Activated CD8-positive, alpha-beta T cell treated with anti-CD3 and anti-CD28 coated beads for 36 hours (primary cell): Measurements from ENCODE around the gene GLCE. TPM values are rescaled to one million over a fixed set of nuclear protein-coding genes. Genes with fewer than 3 reads are reported as not detected.
A peak's percentile ranks its signal among the peaks of the same experiment; 100 is the strongest.

Experiments
- ATAC-seq: fragments of 200-7000 bp; cut with Tn5 transposase; one replicate; pipeline ENCODE4 v1.10.0; 2021; ENCODE audit warnings: mild to moderate bottlenecking, moderate library complexity
- CTCF ChIA-PET: fragments of 350-600 bp; sonication (Branson Sonifier 250); formaldehyde crosslinking; loops from one replicate; lab custom pipeline; 2021; ENCODE audit warnings: antibody characterized with exemption; lab: Charles Lee
- POLR2A ChIA-PET: fragments of 350-600 bp; sonication (Branson Sonifier 250); formaldehyde crosslinking; loops from one replicate; lab custom pipeline; 2021; ENCODE audit warnings: antibody characterized with exemption; lab: Charles Lee
- DNase-seq: peaks from one replicate; pipeline ENCODE4 v3.0.0-alpha.2; 2020
- H3K27ac Mint-ChIP-seq: one replicate; pipeline ENCODE4 v1.8.0; 2021; ENCODE audit warnings: mild to moderate bottlenecking, mixed read lengths
- H3K27me3 Mint-ChIP-seq: one replicate; pipeline ENCODE4 v1.8.0; 2021; ENCODE audit warnings: mixed read lengths
- H3K36me3 Mint-ChIP-seq: one replicate; pipeline ENCODE4 v1.8.0; 2021; ENCODE audit warnings: low read depth, mixed read lengths
- H3K4me1 Mint-ChIP-seq: one replicate; pipeline ENCODE4 v1.8.0; 2021; ENCODE audit warnings: low read depth, mixed read lengths
- H3K4me3 Mint-ChIP-seq: one replicate; pipeline ENCODE4 v1.8.0; 2021; ENCODE audit warnings: mild to moderate bottlenecking, moderate library complexity, mixed read lengths
- H3K9me3 Mint-ChIP-seq: one replicate; pipeline ENCODE4 v1.8.0; 2021; ENCODE audit warnings: mixed read lengths
- intact Hi-C: fragments of 100-400 bp; cut with micrococcal nuclease; formaldehyde crosslinking; loops from one replicate; pipeline ENCODE4 v1.10.0; 2022
- total RNA-seq, 2 experiments: library from RNA; stranded (reverse); gene quantifications; one replicate each; pipeline ENCODE4 v1.2.3, GENCODE V29; 2021
- TF ChIP-seq, protein P1 (sequence below): fragments of 200-600 bp; IDR thresholded peaks from one replicate; pipeline ENCODE4 v1.8.0; 2022; ENCODE audit warnings: antibody characterized with exemption, mild to moderate bottlenecking

The GLCE gene
- total RNA-seq, 2 experiments from 2014 or later, result 2.8 to 4.3 TPM

- Mint-ChIP-seq H3K9me3 (no peaks in the 10 kb centered on the region), H3K4me3 (no peak overlapping the region), H3K4me1 (peaks cover 8% of the 10 kb centered on the region), H3K36me3 (no peaks in the 10 kb centered on the region), H3K27me3 (no peaks in the 10 kb centered on the region), H3K27ac (no peak overlapping the region)
- ChIA-PET POLR2A (interaction anchor here (0.9 kb wide), 1 partner anchor 35 kb away, joined by 3 read pairs; the partner anchor contains the start of gene GLCE), CTCF (interaction anchor here (1.3 kb wide), 1 partner anchor 18 kb away, joined by 3 read pairs; no protein-coding TSS in a partner anchor)
- TF ChIP-seq, protein P1, sequence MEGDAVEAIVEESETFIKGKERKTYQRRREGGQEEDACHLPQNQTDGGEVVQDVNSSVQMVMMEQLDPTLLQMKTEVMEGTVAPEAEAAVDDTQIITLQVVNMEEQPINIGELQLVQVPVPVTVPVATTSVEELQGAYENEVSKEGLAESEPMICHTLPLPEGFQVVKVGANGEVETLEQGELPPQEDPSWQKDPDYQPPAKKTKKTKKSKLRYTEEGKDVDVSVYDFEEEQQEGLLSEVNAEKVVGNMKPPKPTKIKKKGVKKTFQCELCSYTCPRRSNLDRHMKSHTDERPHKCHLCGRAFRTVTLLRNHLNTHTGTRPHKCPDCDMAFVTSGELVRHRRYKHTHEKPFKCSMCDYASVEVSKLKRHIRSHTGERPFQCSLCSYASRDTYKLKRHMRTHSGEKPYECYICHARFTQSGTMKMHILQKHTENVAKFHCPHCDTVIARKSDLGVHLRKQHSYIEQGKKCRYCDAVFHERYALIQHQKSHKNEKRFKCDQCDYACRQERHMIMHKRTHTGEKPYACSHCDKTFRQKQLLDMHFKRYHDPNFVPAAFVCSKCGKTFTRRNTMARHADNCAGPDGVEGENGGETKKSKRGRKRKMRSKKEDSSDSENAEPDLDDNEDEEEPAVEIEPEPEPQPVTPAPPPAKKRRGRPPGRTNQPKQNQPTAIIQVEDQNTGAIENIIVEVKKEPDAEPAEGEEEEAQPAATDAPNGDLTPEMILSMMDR, result no peak
- ATAC-seq (no peak), DNase-seq (no peak)
- intact Hi-C loops, result no loop called here
Measured at GRCh38 chr15:69125236-69125635, 35.2 kb upstream of the GLCE start.

DNA sequence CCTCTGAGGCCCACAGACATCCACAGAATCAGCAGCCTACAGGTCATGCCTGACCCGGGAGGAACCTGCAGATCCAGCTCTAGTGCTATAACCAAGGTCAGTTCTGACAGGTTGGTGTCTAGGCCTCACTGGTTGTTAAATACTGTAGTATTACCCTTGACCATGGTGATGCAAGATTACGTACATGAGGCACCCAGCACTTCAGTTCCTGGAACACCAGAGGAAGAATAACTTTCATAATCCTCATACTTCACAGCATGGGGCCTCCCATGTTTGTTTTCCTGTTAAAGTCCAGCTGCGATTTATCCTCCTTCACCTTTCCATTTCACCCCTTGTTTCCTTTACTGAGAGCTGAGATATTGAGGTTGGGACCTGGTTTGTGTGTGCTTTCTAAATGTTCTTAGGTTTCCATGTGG, 34.4 kb upstream of the GLCE start:
- intact Hi-C loops, result no loop called here
- peaks cover 8% of the 10 kb centered on the region for H3K4me1 Mint-ChIP-seq
- DNase-seq, result no peak
- ChIA-PET CTCF (interaction anchor here (1.3 kb wide), 1 partner anchor 19 kb away, joined by 3 read pairs; no protein-coding TSS in a partner anchor), POLR2A (interaction anchor here (0.9 kb wide), 1 partner anchor 35 kb away, joined by 3 read pairs; the partner anchor contains the start of gene GLCE)
- H3K9me3 Mint-ChIP-seq, result no peaks in the 10 kb centered on the region
- no peak overlapping the region for H3K4me3 Mint-ChIP-seq
- TF ChIP-seq, protein P1, result no peak
- no peak for ATAC-seq
- H3K36me3 Mint-ChIP-seq, result no peaks in the 10 kb centered on the region
- peak overlapping the region; percentile 27 for H3K27ac Mint-ChIP-seq
- H3K27me3 Mint-ChIP-seq, result no peaks in the 10 kb centered on the region

DNA sequence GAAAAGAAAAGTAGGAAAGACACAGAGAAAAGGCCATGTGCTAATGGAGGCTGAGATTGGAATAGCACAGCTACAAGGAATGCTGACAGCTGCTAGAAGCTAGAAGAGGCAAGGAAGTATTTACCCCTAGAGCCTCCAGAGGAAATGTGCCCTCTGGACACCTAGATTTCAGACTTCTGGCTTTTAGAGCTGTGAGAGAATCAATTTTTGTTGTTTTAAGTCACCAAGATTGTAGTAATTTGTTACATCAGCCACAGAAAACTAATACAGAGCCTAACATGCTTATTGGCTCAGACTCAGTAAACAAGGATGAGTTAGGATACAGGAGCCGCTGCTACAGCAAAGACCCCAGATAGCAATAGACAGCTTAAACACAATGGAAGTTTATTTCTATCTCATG, 33.1 kb upstream of the GLCE start:
- H3K4me3 Mint-ChIP-seq, result no peak overlapping the region
- H3K27ac Mint-ChIP-seq, result no peak overlapping the region
- TF ChIP-seq, protein P1, result no peak

GRCh38 chr15:69128667-69129311, 31.6 kb upstream of the GLCE start:
- no peaks in the 10 kb centered on the region for H3K27me3 Mint-ChIP-seq

More for the DNA sequence above, 33.1 kb upstream of the GLCE start:
- no peaks in the 10 kb centered on the region for H3K9me3 Mint-ChIP-seq
- H3K27me3 Mint-ChIP-seq, result no peaks in the 10 kb centered on the region
- DNase-seq (no peak), ATAC-seq (no peak)
- intact Hi-C loops, result no loop called here
- H3K36me3 Mint-ChIP-seq, result no peaks in the 10 kb centered on the region
- CTCF ChIA-PET, result no interaction called here
- H3K4me1 Mint-ChIP-seq, result peaks cover 8% of the 10 kb centered on the region
- POLR2A ChIA-PET, result no interaction called here

More at GRCh38 chr15:69128667-69129311, 31.6 kb upstream of the GLCE start:
- TF ChIP-seq, protein P1, result no peak
- ChIA-PET CTCF (no interaction called here), POLR2A (no interaction called here)
- ATAC-seq (no peak), DNase-seq (no peak)
- H3K27ac Mint-ChIP-seq, result no peak overlapping the region
- no peak overlapping the region for H3K4me3 Mint-ChIP-seq
- no peaks in the 10 kb centered on the region for H3K9me3 Mint-ChIP-seq
- intact Hi-C loops, result no loop called here
- no peaks in the 10 kb centered on the region for H3K36me3 Mint-ChIP-seq
- H3K4me1 Mint-ChIP-seq, result peaks cover 8% of the 10 kb centered on the region
